LNCaP clone FGC (cell line): ENCODE measurements around the gene IGSF3.

Experiments
- DNase-seq: peaks from one replicate; pipeline ENCODE4 v3.0.0-alpha.2; 2011; ENCODE audit warnings: low read depth
- H3K4me3 ChIP-seq: 2 replicates; pipeline ENCODE4 v1.5.1; 2011; ENCODE audit warnings: mild to moderate bottlenecking, low read depth, low read length, control low read depth
- CTCF ChIP-seq: IDR thresholded peaks from 2 replicates; pipeline ENCODE4 v1.5.1; 2012; ENCODE audit warnings: mild to moderate bottlenecking; ENCODE audit not compliant: control insufficient read depth, insufficient read depth; ENCODE audit errors: extremely low read depth

The IGSF3 gene

GRCh38 chr1:116559304-116559761, 108.2 kb downstream of the IGSF3 start:
- H3K4me3 ChIP-seq: no peak overlapping the region
- TF ChIP-seq CTCF: no peak
- DNase-seq: no peak

GRCh38 chr1:116558571-116558970, 109.0 kb downstream of the IGSF3 start:
- H3K4me3 ChIP-seq: no peak overlapping the region
- DNase-seq: no peak
- TF ChIP-seq CTCF: no peak

GRCh38 chr1:116558140-116558549, 109.4 kb downstream of the IGSF3 start:
- DNase-seq: no peak
- no peak for TF ChIP-seq CTCF
- no peak overlapping the region for H3K4me3 ChIP-seq

- DNase-seq: no peak
- H3K4me3 ChIP-seq: no peak overlapping the region
- no peak for TF ChIP-seq CTCF
These were observed 110.1 kb downstream of the IGSF3 start for GRCh38 chr1:116557323-116557878.

GRCh38 chr1:116556289-116557006, 111.1 kb downstream of the IGSF3 start:
- peak; percentile 77 for DNase-seq
- TF ChIP-seq CTCF: 0 out of 2 replicates have a peak, but pooled peaks have one; percentile 15
- no peak overlapping the region for H3K4me3 ChIP-seq

GRCh38 chr1:116554924-116555323, 112.6 kb downstream of the IGSF3 start:
- no peak for DNase-seq
- TF ChIP-seq CTCF: no peak
- no peak overlapping the region for H3K4me3 ChIP-seq
